Measurements from ENCODE around the gene ABI3.

DNA sequence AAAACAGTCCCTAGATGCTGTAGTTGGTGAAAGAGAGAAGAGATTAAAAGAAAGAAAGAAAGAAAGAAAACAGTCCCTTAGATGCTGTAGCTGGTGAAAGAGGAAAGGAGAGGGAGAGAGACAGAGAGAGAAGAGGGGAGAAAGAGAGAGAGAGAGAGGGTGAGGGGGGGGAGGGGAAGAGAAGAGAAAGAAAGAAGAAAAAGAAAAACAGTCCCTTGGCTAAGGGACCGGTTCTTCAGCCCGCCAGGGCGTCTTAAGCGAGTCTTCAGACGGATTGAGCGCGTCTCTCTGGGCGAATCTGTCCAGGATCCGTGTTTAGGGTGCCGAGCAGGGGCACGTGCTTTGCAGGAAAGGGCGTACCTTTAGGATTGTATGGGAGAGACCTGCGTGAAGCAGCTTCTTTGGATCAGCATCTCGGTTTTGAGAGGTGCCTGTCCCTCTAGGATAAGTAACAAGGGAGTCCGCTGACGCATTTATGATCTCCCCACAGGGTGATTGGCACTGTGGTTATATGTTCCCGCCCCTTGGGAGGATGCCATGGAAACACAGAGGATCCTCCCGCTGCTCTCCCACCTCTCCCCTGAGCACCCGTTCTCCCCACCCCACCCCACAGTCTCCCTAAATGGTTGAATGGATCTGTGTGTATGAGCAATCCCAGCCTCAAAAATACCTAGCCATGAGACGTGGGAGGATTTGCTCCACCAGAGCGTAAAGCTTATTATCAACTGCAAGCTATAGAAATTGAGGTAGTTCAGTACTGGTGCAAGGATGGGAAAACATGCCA, 16.8 kb upstream of the ABI3 start:
- TF ChIP-seq TAF1 (IDR thresholded peaks at IDR 0.05; ENCODE audit: borderline replicate concordance, insufficient read depth, low read length), result no peak
- TF ChIP-seq, protein P1, sequence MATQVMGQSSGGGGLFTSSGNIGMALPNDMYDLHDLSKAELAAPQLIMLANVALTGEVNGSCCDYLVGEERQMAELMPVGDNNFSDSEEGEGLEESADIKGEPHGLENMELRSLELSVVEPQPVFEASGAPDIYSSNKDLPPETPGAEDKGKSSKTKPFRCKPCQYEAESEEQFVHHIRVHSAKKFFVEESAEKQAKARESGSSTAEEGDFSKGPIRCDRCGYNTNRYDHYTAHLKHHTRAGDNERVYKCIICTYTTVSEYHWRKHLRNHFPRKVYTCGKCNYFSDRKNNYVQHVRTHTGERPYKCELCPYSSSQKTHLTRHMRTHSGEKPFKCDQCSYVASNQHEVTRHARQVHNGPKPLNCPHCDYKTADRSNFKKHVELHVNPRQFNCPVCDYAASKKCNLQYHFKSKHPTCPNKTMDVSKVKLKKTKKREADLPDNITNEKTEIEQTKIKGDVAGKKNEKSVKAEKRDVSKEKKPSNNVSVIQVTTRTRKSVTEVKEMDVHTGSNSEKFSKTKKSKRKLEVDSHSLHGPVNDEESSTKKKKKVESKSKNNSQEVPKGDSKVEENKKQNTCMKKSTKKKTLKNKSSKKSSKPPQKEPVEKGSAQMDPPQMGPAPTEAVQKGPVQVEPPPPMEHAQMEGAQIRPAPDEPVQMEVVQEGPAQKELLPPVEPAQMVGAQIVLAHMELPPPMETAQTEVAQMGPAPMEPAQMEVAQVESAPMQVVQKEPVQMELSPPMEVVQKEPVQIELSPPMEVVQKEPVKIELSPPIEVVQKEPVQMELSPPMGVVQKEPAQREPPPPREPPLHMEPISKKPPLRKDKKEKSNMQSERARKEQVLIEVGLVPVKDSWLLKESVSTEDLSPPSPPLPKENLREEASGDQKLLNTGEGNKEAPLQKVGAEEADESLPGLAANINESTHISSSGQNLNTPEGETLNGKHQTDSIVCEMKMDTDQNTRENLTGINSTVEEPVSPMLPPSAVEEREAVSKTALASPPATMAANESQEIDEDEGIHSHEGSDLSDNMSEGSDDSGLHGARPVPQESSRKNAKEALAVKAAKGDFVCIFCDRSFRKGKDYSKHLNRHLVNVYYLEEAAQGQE (IDR thresholded peaks at IDR 0.05; ENCODE audit: insufficient read depth in 1 of 2, low read depth in 2 of 2, low read length in 2 of 2), result no peak
